IPS-20b (cell line): ENCODE measurements around the gene COL21A1.
A peak's percentile ranks its signal among the peaks of the same experiment; 100 is the strongest.

Experiments used
- H3K27ac ChIP-seq: one replicate; pipeline ENCODE4 v1.5.1; 2013; ENCODE audit warnings: low read length
- H3K27me3 ChIP-seq: 2 replicates; pipeline ENCODE4 v1.6.1; 2013; ENCODE audit warnings: mild to moderate bottlenecking, low read length, inconsistent platforms; ENCODE audit not compliant: insufficient read depth
- H3K36me3 ChIP-seq: 2 replicates; pipeline ENCODE4 v1.6.1; 2013; ENCODE audit warnings: low read depth, mild to moderate bottlenecking, inconsistent platforms, low read length, moderate library complexity; ENCODE audit not compliant: insufficient read depth
- H3K4me1 ChIP-seq: 2 replicates; pipeline ENCODE4 v1.6.1; 2013; ENCODE audit warnings: mild to moderate bottlenecking, control low read depth, inconsistent platforms, low read length, moderate library complexity; ENCODE audit not compliant: insufficient read depth
- H3K4me3 ChIP-seq: 2 replicates; pipeline ENCODE4 v1.5.1; 2013; ENCODE audit warnings: mild to moderate bottlenecking, low read length, inconsistent platforms
- H3K9ac ChIP-seq: 2 replicates; pipeline ENCODE4 v1.6.1; 2013; ENCODE audit warnings: low read depth, mild to moderate bottlenecking, inconsistent platforms, low read length, moderate library complexity
- H3K9me3 ChIP-seq: 2 replicates; pipeline ENCODE4 v1.6.1; 2013; ENCODE audit warnings: mild to moderate bottlenecking, low read depth, low read length, inconsistent platforms; ENCODE audit not compliant: insufficient read depth

The COL21A1 gene

DNA sequence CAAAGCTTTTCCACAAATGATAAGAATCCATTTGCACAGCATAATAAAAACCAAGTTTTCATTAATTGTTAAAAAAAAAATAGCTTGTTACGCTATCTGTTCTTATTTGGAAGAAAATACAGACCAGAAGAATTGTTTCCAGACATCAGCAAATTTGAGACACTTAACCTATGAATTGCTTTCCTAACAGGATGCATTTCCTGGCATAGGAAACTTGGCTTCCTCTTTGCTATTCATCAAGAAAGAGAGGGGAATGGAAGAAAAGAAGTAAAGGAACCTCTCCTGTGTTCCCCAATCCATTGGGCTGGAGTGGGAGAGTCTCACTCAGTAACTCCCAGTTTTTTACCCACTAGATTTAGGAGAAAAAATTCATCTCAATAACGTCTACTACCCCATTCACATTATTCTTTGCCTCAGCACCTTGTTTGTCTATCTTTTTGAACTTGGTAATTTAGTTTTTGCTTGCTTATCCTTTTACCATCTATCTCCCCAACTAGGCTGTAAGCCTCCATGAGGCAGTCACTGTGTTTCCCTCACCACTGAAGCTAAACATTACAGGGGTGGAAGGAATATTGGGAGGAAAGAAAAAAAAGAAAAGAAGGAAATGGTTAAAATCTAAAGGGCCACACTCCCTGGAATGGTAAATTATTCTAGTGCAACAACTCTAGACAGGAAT, 150.3 kb downstream of the COL21A1 start:
- no peak overlapping the region for H3K27ac ChIP-seq
- H3K4me3 ChIP-seq, result no peak overlapping the region
- no peaks in the 10 kb centered on the region for H3K27me3 ChIP-seq
- no peaks in the 10 kb centered on the region for H3K36me3 ChIP-seq
- peaks cover 3% of the 10 kb centered on the region; the same call in 1 of the 2 replicates for H3K4me1 ChIP-seq
- no peaks in the 10 kb centered on the region for H3K9me3 ChIP-seq
- H3K9ac ChIP-seq, result no peak overlapping the region

DNA sequence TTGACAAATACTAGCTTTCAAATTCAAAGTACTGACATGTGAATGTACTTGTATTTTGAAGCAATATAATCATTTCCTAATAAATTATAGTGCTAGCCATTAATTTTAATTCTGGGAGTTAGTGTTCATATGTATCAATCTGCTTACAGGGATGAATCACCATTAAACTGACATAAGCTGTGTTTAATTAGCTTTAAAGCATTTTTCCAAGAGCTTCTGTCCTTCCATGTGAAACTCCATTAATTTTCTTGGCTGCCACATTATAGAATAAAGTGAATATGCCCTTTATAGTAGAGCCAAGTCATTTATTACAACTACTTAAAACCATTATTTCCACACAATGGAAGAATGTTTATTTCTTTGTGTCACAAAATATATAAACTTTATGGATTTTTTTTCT, 150.8 kb downstream of the COL21A1 start:
- Histone ChIP-seq H3K9ac (no peak overlapping the region), H3K4me3 (no peak overlapping the region), H3K4me1 (peaks cover 4% of the 10 kb centered on the region; the same call in 1 of the 2 replicates), H3K27ac (no peak overlapping the region), H3K36me3 (no peaks in the 10 kb centered on the region), H3K9me3 (no peaks in the 10 kb centered on the region), H3K27me3 (no peaks in the 10 kb centered on the region)

DNA sequence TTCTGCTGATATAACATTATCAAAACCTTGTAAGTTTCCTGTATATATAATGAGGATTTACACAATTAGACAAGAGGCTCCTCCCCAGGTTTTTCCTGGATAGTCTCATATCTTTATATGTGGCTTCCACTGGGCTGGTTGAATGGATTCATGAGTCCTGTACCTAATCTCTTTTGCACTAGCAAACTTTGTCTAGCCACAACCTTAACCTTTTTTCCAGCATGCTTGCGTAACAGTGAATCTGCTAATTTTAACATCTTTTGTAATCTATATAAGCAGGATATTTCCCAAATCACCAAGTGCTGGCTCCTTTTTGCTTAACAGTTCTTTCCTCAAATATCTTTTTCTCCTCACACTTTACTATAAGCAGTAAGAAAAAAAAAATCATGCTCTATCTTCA, 153.6 kb downstream of the COL21A1 start:
- no peak overlapping the region for H3K9ac ChIP-seq
- H3K27ac ChIP-seq, result no peak overlapping the region
- H3K36me3 ChIP-seq, result no peaks in the 10 kb centered on the region
- no peak overlapping the region for H3K4me3 ChIP-seq
- peaks cover 10% of the 10 kb centered on the region; the same call in 1 of the 2 replicates for H3K4me1 ChIP-seq
- no peaks in the 10 kb centered on the region for H3K27me3 ChIP-seq
- H3K9me3 ChIP-seq, result no peaks in the 10 kb centered on the region

DNA sequence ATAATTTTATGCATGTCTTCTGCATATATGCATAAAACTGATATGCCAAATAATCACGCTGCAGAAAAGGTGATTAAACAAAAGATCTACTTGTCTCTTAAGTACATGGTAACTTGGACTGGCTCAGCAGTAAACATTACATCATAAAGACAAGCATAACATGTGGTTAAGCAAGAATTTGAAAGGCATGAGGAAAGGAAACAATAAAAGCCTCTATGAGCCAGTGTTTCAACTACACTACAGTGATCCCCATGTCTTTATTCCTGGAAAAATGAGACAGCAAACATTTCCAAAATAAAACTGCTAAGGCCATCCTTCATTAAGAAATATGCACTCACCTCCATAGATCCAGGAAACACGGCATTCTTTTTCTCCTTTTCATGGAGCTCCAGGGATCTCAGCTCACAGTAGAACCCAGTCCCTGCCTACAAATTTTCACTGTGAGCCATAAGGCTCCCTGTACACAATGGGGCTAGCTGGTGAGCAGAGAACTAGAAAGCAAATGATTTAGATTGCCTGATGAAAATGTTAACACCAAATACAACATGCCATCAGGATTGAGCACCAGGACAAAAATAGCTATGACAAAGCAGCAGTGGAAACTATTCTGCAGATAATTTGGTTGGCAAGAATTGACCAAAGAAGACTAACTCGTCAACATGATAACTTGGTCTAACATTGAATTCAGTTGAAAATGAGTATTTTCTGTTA, 156.1 kb downstream of the COL21A1 start:
- H3K27me3 ChIP-seq, result no peaks in the 10 kb centered on the region
- H3K9ac ChIP-seq, result 0 out of 2 replicates have a peak overlapping the region, but pooled peaks have one; percentile 19
- no peak overlapping the region for H3K27ac ChIP-seq
- H3K4me1 ChIP-seq, result peaks cover 7% of the 10 kb centered on the region; the same call in 1 of the 2 replicates
- no peaks in the 10 kb centered on the region for H3K36me3 ChIP-seq
- H3K4me3 ChIP-seq, result no peak overlapping the region
- no peaks in the 10 kb centered on the region for H3K9me3 ChIP-seq

DNA sequence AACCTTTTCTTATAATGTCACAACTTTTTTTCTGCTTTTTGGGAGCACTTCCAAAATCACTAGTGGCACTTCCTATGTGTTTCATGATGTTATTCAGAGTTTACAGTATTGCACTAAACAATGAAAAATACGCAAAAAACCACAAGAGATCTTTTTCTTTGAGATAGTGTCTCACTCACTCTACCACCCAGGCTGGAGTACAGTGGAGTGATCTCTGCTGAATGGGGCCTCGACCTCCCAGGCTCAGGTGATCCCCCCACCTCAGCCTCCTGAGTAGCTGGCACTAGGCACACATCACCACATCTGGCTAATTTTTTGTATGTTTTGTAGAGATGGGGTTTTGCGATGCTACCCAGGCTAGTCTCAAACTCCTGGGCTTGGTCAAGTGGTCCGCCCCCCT, 158.7 kb downstream of the COL21A1 start:
- no peak overlapping the region for H3K27ac ChIP-seq
- no peaks in the 10 kb centered on the region for H3K36me3 ChIP-seq
- H3K9me3 ChIP-seq, result no peaks in the 10 kb centered on the region
- no peak overlapping the region for H3K4me3 ChIP-seq
- H3K27me3 ChIP-seq, result no peaks in the 10 kb centered on the region
- H3K4me1 ChIP-seq, result peaks cover 7% of the 10 kb centered on the region; the same call in 1 of the 2 replicates
- no peak overlapping the region for H3K9ac ChIP-seq

DNA sequence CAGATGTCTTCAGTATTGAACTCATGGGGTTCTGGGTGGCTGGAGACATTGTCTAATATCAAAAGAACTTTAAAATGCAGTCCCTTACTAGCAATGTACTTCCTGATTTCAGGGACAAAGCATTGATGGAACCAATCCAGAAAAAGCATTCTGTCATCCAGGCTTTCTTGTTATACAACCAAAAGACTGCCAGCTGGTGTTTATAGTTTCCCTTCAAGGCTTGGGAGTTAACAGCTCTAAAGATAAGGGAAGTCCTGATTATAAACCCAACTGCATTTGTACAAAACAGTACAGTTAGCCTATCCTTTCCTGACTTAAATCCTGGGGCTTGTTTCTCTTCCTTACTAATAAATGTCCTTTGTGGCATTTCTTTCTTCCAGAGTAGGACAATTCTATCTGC, 160.0 kb downstream of the COL21A1 start:
- H3K4me3 ChIP-seq, result no peak overlapping the region

DNA sequence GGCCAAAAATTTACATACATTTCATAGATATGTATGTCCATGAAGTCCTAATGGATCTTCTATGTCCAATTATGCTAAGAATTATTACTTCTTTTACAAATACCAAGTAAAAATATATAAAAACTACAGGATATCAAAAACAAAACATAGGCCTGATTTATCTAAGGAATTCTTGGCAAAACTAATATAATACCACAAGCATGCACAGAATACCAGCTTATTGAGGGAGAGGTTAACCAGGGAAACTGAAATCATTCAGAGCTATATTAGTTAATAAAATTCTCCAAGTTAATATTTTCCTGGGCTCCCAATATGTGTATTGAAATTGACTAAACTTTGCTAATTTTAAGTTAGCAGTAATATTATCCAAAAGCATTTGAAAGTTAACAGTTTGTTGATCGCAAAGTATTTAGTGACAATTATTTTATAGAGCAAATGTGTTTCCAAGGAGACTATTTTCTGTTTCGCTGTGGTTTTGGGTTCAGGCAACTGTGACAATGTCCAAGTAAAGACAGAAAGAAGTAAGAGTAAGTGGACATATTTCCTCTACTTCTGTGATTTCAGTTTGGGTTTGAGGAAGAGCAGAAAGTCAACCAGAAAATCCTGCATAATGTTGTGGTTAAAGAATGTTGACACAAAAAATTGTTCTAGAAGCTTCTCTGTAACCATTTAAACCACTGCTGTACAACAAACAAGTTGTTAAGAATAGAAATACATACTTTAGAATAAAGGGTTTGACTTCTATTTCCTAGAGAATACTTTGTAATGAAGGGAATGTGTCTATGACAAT, 167.4 kb downstream of the COL21A1 start:
- Histone ChIP-seq H3K4me3 (no peak overlapping the region), H3K4me1 (no peaks in the 10 kb centered on the region), H3K9ac (no peak overlapping the region), H3K27ac (no peak overlapping the region), H3K27me3 (no peaks in the 10 kb centered on the region), H3K9me3 (peaks cover 11% of the 10 kb centered on the region), H3K36me3 (no peaks in the 10 kb centered on the region)

More for the DNA sequence above, 160.0 kb downstream of the COL21A1 start:
- Histone ChIP-seq H3K27me3 (no peaks in the 10 kb centered on the region), H3K4me1 (peaks cover 7% of the 10 kb centered on the region; the same call in 1 of the 2 replicates), H3K36me3 (no peaks in the 10 kb centered on the region), H3K27ac (no peak overlapping the region), H3K9me3 (no peaks in the 10 kb centered on the region), H3K9ac (no peak overlapping the region)

DNA sequence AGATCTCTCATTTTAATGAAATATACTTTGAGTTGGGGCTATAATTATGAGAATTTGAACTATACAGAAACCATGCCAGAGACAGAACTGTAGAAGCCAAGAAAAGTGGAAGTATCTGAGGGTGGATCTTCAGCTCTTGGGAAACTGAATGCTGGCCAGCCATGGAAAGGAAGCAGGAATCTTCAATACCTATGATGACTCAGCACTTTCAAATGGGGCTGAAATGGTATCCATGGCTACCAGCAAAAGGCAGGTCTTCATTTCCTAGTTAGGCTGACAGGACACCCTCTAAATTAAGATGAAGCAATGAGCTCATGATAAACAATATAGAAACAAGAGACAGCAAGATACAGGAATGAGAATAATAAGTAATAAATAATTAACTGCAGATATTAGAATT, 171.3 kb downstream of the COL21A1 start:
- Histone ChIP-seq H3K9me3 (peaks cover 11% of the 10 kb centered on the region), H3K36me3 (no peaks in the 10 kb centered on the region), H3K4me3 (no peak overlapping the region), H3K27me3 (no peaks in the 10 kb centered on the region), H3K27ac (no peak overlapping the region), H3K9ac (no peak overlapping the region), H3K4me1 (no peaks in the 10 kb centered on the region)

DNA sequence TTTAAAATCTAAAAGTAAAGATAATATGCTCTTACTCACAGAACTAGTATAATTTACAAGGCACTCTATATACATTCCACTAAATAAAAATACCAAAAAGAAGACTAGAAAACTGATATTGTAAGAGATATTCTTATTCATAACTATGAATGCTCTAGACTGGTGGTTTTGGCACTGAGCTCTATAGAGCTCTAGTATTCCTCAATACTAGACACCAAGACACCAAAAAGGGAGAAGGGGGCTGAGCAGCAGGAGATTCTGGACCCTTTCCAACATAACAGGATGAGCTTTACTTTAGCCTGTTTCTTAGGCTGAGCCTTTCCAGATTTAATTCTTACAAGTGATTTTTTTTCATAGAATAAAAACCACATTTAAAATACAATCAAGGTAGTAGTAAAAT, 173.6 kb downstream of the COL21A1 start:
- H3K9ac ChIP-seq, result no peak overlapping the region
- no peak overlapping the region for H3K4me3 ChIP-seq
- H3K27ac ChIP-seq, result no peak overlapping the region
- H3K9me3 ChIP-seq, result peaks cover 11% of the 10 kb centered on the region
- no peaks in the 10 kb centered on the region for H3K36me3 ChIP-seq
- no peaks in the 10 kb centered on the region for H3K27me3 ChIP-seq
- no peaks in the 10 kb centered on the region for H3K4me1 ChIP-seq

DNA sequence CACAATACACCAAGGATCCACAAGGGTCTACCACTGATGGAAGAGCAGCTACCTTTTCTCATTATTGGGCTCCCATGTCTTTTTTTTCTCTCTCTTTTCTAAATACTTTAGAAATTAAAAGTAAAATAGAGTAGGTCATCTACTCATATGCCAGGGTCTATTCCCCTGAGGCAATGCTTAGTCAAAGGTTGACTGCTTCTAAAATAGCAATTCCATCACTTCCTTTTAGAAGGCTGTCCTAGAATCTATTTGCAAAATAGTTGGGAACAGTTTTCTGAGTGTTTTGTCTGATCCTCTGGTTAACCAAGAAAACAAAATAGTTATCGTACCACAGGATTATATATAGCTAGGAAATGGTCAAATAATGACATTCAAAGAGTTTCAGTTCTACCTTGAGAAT, 174.1 kb downstream of the COL21A1 start:
- Histone ChIP-seq H3K36me3 (no peaks in the 10 kb centered on the region), H3K4me1 (no peaks in the 10 kb centered on the region), H3K9me3 (peaks cover 11% of the 10 kb centered on the region), H3K9ac (no peak overlapping the region), H3K4me3 (no peak overlapping the region), H3K27ac (no peak overlapping the region), H3K27me3 (no peaks in the 10 kb centered on the region)

DNA sequence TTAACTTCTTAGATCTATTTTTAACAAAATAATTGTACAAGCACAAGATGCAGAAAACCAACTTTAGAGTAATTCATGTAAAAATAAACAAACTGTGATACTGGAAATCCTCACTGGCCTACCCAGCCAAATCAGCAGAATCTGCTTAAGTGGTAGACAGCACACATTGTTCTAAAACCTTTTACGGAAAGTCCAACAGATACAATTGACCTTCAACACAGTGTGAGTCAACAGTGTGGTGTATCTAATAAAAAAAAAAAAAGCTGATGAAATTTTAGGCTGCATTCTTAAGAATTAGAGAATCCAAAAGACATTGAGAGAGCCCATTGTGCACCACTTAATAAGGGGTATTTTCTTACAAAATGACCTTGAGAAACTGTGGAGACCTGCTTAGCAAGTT, 174.5 kb downstream of the COL21A1 start:
- Histone ChIP-seq H3K9ac (no peak overlapping the region), H3K36me3 (no peaks in the 10 kb centered on the region), H3K9me3 (peaks cover 11% of the 10 kb centered on the region), H3K27me3 (no peaks in the 10 kb centered on the region), H3K27ac (no peak overlapping the region), H3K4me3 (no peak overlapping the region), H3K4me1 (no peaks in the 10 kb centered on the region)
